T-helper 9 cell (primary cell): ENCODE measurements around the gene MYRIP.

ENCODE experiments used
- DNase-seq: peaks from one replicate; pipeline ENCODE4 v3.0.0-alpha.2; 2020

Gene MYRIP

DNA sequence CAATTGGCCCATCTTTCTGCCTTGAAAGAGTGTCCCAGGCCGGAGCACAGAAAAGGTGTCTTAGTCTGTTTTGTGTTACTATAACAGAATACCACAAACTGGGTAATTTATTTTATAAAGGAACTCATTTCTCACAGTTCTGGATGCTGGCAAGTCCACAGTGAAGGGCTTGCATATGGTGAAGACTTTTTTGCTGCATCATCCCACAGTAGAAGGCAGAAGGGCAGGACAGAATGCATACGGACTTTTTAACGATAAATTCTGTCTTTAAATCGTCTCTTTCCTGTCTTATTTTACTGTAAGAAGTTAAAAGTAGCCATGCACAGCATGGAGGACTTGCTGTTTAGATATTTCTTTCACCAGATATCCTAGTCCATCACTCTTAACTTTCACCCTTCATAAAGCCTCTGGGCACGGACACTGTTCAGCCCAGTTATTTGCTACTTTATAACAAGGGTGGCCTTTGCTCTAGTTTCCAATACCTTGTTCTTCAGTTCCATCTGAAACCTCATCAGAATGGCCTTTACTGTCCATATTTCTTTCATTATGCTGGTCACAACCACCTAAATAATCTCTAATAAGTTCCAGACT lies 489.8 kb downstream of the MYRIP start:
- DNase-seq = no peak

DNA sequence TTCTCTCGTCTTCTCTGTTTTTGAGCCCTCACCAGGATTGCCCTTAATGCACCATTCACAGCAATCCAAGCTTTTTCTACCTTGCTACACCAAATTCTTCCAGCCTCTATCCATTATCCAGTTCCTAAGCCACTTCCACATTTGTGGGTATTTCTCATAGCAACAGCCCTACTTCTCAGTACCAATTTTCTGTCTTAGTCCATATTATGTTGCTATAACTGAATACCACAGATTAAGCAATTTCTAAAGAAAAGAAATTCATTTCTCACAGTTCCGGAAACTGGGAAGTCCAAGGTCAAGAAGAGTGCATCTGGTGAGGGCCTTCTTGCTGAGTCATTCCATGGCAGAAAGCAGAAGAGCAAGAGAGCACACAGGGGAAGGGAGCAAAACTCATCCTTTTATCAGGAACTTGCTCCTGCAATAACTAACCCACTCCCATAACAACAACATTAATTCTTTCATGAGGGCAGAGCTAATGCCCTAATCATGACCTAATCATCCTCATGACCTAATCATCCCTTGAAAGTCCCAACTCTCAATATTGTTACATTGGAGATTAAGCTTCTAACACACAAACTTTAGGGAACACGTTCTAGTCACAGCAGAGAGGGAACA lies 490.4 kb downstream of the MYRIP start:
- DNase-seq = no peak

DNA sequence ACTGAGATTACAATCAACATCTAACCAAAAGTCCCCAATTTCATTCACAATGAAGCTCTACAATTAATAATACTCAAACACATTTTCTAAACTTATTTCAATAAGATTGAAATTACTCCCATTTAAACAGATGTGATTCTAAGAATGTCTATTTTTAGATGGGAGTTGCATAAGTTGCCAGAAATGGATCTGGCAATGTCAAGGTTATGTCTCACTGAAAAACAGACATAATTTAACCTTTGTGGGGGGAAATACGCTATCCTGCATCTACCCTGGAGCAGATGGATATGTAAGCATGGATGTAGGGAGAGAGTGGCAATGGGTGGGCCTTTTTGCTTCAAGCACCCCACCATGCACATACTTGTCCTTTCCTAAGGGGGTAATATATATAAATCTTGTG lies 493.4 kb downstream of the MYRIP start:
- no peak for DNase-seq

DNA sequence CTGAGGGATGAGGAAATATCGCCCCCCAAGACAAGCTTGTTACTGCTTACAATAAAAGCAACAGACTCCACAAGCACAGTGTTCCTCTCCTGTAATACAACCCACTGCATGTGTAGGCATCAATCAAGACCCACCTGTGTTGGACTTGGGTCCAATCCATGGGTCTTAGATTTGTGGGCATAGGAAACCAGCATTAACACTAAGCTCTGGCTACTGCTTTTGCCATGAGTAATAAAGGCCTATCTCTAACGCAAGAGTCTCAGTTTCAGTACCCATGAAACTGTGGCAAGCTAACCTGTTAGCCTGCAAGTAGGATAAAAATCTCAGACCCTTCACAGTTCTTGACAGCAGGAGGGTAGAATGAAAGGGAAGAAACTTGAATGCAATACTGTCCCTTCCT lies 494.9 kb downstream of the MYRIP start:
- no peak for DNase-seq

DNA sequence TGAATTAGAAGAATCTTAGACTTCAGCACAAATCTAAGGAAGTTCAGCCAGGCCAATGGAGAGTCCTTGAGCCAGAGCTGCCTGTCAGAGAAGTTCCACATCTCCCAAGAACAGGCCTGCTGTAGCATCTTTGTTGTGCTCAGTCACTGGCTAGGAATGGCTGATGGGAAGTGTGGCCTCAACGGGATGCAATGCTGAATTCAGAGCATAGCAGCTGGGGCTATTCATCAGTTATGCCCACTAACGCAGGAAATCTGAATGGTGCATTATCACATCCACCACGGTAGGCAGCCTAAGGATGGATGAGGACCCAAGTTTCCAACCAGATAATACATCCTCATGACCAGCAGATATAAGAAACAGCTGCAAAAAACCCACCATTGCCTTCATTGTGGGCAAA lies 496.9 kb downstream of the MYRIP start:
- DNase-seq = no peak

DNA sequence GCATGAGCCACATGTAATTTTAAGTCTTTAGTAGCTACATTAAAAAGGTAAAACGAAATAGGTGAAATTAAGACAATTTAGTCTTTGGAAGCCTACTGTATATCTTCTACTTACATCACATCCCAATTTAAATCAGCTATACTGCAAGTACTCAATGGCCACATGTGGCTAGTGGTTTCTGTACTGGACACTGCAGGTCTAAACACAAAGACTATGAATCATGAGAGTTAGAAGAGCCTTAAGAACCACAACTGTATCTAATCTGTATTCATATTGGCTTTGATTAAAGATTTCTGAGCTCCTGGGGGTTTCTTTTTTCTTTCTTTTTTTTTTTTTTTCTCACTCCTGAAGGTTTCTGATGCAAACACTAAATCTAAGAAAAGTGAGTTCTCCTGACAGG lies 497.8 kb downstream of the MYRIP start:
- DNase-seq = no peak

DNA sequence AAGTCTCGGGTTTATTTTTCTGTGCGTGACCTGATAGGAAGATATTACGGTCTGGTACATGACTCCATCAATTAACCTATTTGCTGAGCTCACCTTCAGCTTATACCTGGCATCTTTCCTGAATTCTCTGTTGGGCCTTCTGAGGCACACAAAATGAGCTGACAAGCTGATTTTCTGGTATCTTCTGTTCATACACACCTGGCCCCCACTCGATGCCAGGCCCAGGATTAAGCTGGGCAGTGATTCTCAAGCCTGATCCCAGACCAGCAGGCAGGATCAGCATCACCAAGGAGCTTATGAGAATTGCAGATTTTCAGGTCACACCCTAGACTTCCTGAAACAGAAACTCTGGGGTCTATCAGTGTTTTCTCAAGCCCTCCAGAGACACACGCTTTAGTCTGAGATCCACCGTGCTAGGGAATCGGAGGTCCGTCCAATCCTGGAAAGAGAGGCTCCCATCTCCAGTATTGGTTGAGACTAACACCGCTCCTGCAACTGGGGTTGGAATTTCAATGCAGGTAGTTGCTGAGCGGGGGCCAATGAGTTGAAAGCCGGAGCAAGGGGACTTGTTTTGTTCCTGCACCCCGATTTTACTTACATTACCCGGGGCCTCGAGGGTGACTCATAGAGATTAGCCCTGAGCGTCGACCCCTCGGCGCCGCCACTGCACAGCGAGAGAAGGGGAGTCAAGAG lies 499.5 kb downstream of the MYRIP start:
- DNase-seq = no peak

DNA sequence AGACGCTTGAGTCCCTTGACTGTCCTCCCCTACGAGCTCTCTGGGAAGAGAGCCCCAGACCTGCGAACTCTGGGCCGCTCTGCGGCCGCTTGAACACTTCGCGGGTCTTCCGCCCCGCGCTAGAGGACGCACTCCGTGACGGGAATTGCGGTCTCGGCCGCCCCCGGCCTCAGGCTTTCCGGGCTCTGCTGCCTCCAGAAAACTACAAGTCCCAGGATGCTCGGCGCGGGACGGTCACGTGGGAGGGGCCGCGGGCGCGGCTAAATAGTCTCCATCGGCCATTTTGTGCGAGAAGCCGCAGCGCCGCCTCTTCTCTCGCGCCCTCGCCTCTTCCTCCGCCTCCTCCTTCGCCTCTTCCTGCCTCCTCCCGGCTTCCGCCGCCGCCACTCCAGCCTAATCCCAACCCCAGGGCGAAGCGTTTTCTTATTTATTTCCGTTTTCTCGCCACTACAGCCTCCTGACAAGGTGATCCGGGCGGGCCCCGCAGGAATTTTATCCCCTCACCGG lies 500.1 kb downstream of the MYRIP start, which contains the start of gene EIF1B:
Gene EIF1B, plus strand, starts transcription at position 290 of the 507 bp plus-strand sequence. CDS start 235 bp downstream, outside the sequence.
- peak; percentile 98 for DNase-seq
